HepG2 (cell line): ENCODE measurements around the gene SELENOV. TPM values are rescaled to one million over a fixed set of nuclear protein-coding genes. Genes with fewer than 3 reads are reported as not detected.
A peak's percentile ranks its signal among the peaks of the same experiment; 100 is the strongest.

Experiments
- E2F2 ChIP-seq: sonication (generic); formaldehyde crosslinking; IDR thresholded peaks from 2 replicates; pipeline ENCODE4 v1.4.0; 2020; ENCODE audit warnings: missing genetic modification reagents, borderline replicate concordance
- MBNL3 ChIP-seq: fragments of 250-450 bp; sonication (Bioruptor Pico); conservative IDR thresholded peaks from 2 replicates; pipeline ENCODE4 v1.8.0; 2022; ENCODE audit warnings: mild to moderate bottlenecking, inconsistent platforms
- MZF1 ChIP-seq: sonication (generic); formaldehyde crosslinking; IDR thresholded peaks from 2 replicates; pipeline ENCODE4 v1.8.1; 2023; ENCODE audit warnings: mild to moderate bottlenecking, missing genetic modification reagents, borderline replicate concordance
- NFYB ChIP-seq: sonication (generic); formaldehyde crosslinking; IDR thresholded peaks from 2 replicates; pipeline ENCODE4 v1.4.0; 2020; ENCODE audit warnings: missing genetic modification reagents
- POLR2G ChIP-seq: fragments of 200-400 bp; formaldehyde crosslinking; IDR thresholded peaks from 2 replicates; pipeline ENCODE4 v1.6.1; 2018; ENCODE audit warnings: mild to moderate bottlenecking, low read depth, low read length, moderate library complexity
- PREB ChIP-seq: sonication (generic); formaldehyde crosslinking; IDR thresholded peaks from 2 replicates; pipeline ENCODE4 v1.4.0; 2020; ENCODE audit warnings: missing genetic modification reagents
- RELA ChIP-seq: sonication (generic); formaldehyde crosslinking; IDR thresholded peaks from 2 replicates; pipeline ENCODE4 v1.4.0; 2020; ENCODE audit warnings: missing genetic modification reagents
- TCF12 ChIP-seq, 2 experiments: fragments of 450-650 bp in 1 of 2; sonication (generic) in 1 of 2; formaldehyde crosslinking in 1 of 2; IDR thresholded peaks; 2 replicates each; pipeline versions ENCODE4 v1.6.1 to v1.8.0; 2017 to 2022; ENCODE audit warnings: antibody characterized with exemption in 1 of 2, mild to moderate bottlenecking in 1 of 2, missing genetic modification reagents in 1 of 2, moderate library complexity in 1 of 2
- ZBTB49 ChIP-seq: sonication (generic); formaldehyde crosslinking; IDR thresholded peaks from 2 replicates; pipeline ENCODE4 v1.4.0; 2020; ENCODE audit warnings: missing genetic modification reagents, borderline replicate concordance
- ZFY ChIP-seq: sonication (generic); formaldehyde crosslinking; IDR thresholded peaks from 2 replicates; pipeline ENCODE4 v1.4.0; 2020; ENCODE audit warnings: missing genetic modification reagents
- ZNF543 ChIP-seq: sonication (generic); formaldehyde crosslinking; IDR thresholded peaks from 2 replicates; pipeline ENCODE4 v1.4.0; 2020; ENCODE audit warnings: mild to moderate bottlenecking, missing genetic modification reagents
- ZNF784 ChIP-seq: sonication (generic); formaldehyde crosslinking; IDR thresholded peaks from 2 replicates; pipeline ENCODE4 v1.5.1; 2020; ENCODE audit warnings: missing genetic modification reagents, mild to moderate bottlenecking, borderline replicate concordance
- polyA plus RNA-seq, 8 experiments: library from polyadenylated mRNA; depleted of rRNA in 3 of 8; stranded (reverse) in 7 of 8; unstranded in 1 of 8; fragments of >200 nt; fragmentation: Illumina TruSeq in 4 of 8; extraction: Trizol in 4 of 8; gene quantifications; 2 replicates each; pipeline versions ENCODE4 v1.2.1 to v1.2.3, GENCODE V29; 2011 to 2016; ENCODE audit warnings: low read depth in 4 of 8, missing spikeins in 1 of 8, mixed read lengths in 1 of 8; ENCODE audit not compliant: insufficient read depth in 1 of 8
- total RNA-seq, 5 experiments: library from RNA; depleted of rRNA; stranded (reverse); fragments of >200 nt; fragmentation: Illumina TruSeq; extraction: Trizol; gene quantifications; 2 replicates each; pipeline ENCODE4 v1.2.3, GENCODE V29; 2016; ENCODE audit warnings: low read depth in 1 of 5
- TF ChIP-seq, protein P1 (sequence below): sonication (generic); formaldehyde crosslinking; IDR thresholded peaks from 2 replicates; pipeline ENCODE4 v1.9.0; 2022; ENCODE audit warnings: missing genetic modification reagents, mild to moderate bottlenecking, borderline replicate concordance

The SELENOV gene
- total and polyA plus RNA-seq, 2 of the 13 experiments (the other 11 are each of a cell fraction or from before 2014, with no cell fraction given): not detected

- no peak for TF ChIP-seq MZF1 (CRISPR knock-in tag)
- TF ChIP-seq PREB (CRISPR knock-in tag): no peak
- TF ChIP-seq ZFY: peak; percentile 97
- no peak for TF ChIP-seq NFYB (CRISPR knock-in tag)
- no peak for TF ChIP-seq ZNF543 (CRISPR knock-in tag)
- TF ChIP-seq, protein P1, sequence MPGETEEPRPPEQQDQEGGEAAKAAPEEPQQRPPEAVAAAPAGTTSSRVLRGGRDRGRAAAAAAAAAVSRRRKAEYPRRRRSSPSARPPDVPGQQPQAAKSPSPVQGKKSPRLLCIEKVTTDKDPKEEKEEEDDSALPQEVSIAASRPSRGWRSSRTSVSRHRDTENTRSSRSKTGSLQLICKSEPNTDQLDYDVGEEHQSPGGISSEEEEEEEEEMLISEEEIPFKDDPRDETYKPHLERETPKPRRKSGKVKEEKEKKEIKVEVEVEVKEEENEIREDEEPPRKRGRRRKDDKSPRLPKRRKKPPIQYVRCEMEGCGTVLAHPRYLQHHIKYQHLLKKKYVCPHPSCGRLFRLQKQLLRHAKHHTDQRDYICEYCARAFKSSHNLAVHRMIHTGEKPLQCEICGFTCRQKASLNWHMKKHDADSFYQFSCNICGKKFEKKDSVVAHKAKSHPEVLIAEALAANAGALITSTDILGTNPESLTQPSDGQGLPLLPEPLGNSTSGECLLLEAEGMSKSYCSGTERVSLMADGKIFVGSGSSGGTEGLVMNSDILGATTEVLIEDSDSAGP: peak; percentile 54; the same call in 1 of the 2 replicates
- no peak for TF ChIP-seq MBNL3
- TF ChIP-seq RELA: peak; percentile 28; the same call in 1 of the 2 replicates
- peak; percentile 87 for TF ChIP-seq POLR2G
- TF ChIP-seq TCF12 (IDR thresholded peaks at IDR 0.05): no peak
- no peak for TF ChIP-seq TCF12 (CRISPR knock-in tag; IDR thresholded peaks at IDR 0.05)
- no peak for TF ChIP-seq ZBTB49
- no peak for TF ChIP-seq E2F2
- TF ChIP-seq ZNF784 (CRISPR knock-in tag): no peak
Measured at GRCh38 chr19:39539518-39540332, 24.8 kb downstream of the SELENOV start, which contains the start of gene EID2 (continued).
